HG02588 (cell line): ENCODE measurements around the gene EN1.

Experiments used
- ATAC-seq: cut with Tn5 transposase; IDR thresholded peaks from one replicate; pipeline ENCODE4 v1.9.1; 2021; ENCODE audit warnings: mild to moderate bottlenecking, moderate library complexity; ENCODE audit not compliant: unreplicated experiment

The EN1 gene

GRCh38 chr2:118843483-118844132 is 3.8 kb downstream of the EN1 start:
- ATAC-seq: no peak

GRCh38 chr2:118842661-118843482 is 4.6 kb downstream of the EN1 start:
- ATAC-seq: no peak

GRCh38 chr2:118841828-118842461 is 5.5 kb downstream of the EN1 start:
- no peak for ATAC-seq

- ATAC-seq: no peak
Measured at GRCh38 chr2:118841450-118841827, 6.0 kb downstream of the EN1 start.

GRCh38 chr2:118838741-118839455 is 8.6 kb downstream of the EN1 start:
- no peak for ATAC-seq

GRCh38 chr2:118837621-118838020 is 9.8 kb downstream of the EN1 start:
- no peak for ATAC-seq

GRCh38 chr2:118837067-118837466 is 10.4 kb downstream of the EN1 start:
- no peak for ATAC-seq

GRCh38 chr2:118836411-118836930 is 11.0 kb downstream of the EN1 start:
- no peak for ATAC-seq

GRCh38 chr2:118835746-118836410 is 11.6 kb downstream of the EN1 start:
- ATAC-seq: no peak

- ATAC-seq: no peak
Measured at GRCh38 chr2:118834901-118835745, 12.3 kb downstream of the EN1 start.

- no peak for ATAC-seq
Measured at GRCh38 chr2:118834440-118834810, 13.0 kb downstream of the EN1 start.

- no peak for ATAC-seq
Measured at GRCh38 chr2:118833716-118834439, 13.6 kb downstream of the EN1 start.

GRCh38 chr2:118832791-118833715 is 14.4 kb downstream of the EN1 start:
- ATAC-seq: no peak

GRCh38 chr2:118832071-118832790 is 15.2 kb downstream of the EN1 start:
- ATAC-seq: no peak

GRCh38 chr2:118830881-118831280 is 16.6 kb downstream of the EN1 start:
- no peak for ATAC-seq

GRCh38 chr2:118830118-118830517 is 17.3 kb downstream of the EN1 start:
- ATAC-seq: no peak

GRCh38 chr2:118826093-118826492 is 21.4 kb downstream of the EN1 start:
- no peak for ATAC-seq
